GM18502 (cell line): ENCODE results near the gene ROR1.

Experiments
- ATAC-seq: cut with Tn5 transposase; IDR thresholded peaks from one replicate; pipeline ENCODE4 v1.9.1; 2021; ENCODE audit warnings: mild to moderate bottlenecking; ENCODE audit not compliant: unreplicated experiment, poor library complexity

Gene ROR1

DNA sequence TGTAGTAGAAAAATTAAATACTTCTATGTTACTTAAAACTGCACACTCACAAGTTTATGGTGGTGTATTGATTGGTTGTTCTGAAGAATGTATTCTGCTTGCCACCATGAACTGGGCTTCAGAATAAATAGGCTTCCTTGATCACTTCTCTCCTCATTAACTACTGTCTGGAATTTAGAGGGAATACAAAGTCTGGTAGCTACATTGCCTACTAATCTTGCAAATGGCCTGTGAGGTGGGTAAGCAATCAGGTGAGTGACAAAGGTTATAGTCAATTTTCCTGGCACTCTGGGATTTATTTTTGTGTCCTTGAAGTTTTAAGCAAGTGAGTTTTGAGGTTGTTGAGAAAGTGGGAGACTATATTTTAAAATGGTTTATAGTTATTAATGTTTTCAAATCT, 101.8 kb downstream of the ROR1 start:
- ATAC-seq: no peak

DNA sequence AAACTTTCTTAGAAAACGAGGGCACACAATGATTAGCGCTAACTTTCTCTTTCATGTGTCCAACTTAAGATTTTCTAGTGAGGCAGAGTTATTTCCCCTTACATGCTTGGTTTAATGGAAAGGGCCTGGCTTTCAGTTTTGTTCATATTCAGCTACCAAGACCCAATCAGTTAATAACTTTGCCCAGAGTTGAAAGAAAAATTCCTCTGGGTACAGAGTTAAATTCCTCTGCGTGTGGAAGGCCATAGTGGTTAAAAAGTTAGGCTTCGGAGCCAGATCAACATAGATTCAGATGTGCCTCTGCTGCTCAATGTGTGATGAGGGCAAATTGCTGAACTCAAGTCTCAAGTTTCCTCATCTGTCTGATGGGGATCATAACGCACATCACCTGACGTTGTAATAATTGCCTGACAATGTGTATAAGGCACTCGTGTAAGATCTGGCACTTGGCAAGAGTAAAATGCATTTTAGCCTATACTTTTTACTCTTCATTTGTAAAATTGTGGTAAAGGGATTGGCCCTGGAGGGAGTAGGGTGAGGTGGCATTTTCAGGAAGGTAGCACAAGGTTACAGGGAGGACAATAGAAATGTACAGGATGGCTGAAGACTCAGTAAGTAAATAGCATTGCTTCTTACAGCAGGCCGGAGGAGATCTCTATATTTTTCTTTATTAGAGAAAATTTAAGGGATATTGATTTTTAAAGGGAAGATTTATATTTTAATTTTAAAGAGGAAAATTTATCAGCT, 103.4 kb downstream of the ROR1 start:
- no peak for ATAC-seq

- ATAC-seq: no peak
Measured at GRCh38 chr1:63877816-63878215, 104.0 kb downstream of the ROR1 start.

- ATAC-seq: no peak
Measured at GRCh38 chr1:63878932-63879331, 105.1 kb downstream of the ROR1 start.

- no peak for ATAC-seq
Measured at GRCh38 chr1:63880958-63881576, 107.2 kb downstream of the ROR1 start.

DNA sequence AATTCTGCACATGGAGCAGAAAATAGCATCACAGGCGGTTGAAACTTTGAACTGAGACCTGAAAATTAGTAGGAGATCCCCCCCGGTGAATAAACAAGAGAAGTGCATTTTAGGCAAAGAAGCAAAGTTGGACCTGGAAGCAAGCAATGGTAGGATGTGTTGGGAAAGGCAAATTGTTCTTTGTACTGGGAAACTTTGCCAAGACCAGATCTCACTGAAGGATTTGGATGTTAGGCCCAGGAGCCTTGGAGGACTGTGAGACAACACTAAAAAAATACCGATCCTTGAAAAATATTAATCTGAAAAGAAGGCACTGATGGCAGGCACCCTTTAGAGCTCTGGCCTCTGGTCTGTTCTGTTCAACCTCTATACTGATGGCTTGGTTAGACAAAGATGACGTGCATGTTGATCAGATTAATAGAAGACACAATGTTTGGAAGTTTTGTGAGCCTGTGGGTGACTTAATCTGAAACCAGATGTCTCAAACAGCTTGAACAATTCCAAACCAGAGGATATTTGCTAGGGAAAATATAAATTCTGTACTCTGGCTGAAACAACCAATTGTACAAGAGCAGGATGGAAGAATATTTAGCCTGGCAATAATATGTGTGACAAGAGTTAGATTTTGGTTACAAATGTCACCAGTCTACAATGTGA, 108.4 kb downstream of the ROR1 start:
- ATAC-seq: no peak

- ATAC-seq: no peak
Measured at GRCh38 chr1:63883494-63884235, 109.8 kb downstream of the ROR1 start.

- ATAC-seq: no peak
Measured at GRCh38 chr1:63884486-63884885, 110.7 kb downstream of the ROR1 start.

GRCh38 chr1:63885899-63886298, 112.1 kb downstream of the ROR1 start:
- no peak for ATAC-seq

GRCh38 chr1:63886340-63886739, 112.5 kb downstream of the ROR1 start:
- no peak for ATAC-seq

- ATAC-seq: no peak
Measured at GRCh38 chr1:63887809-63888208, 114.0 kb downstream of the ROR1 start.

GRCh38 chr1:63888984-63889383, 115.2 kb downstream of the ROR1 start:
- ATAC-seq: no peak

DNA sequence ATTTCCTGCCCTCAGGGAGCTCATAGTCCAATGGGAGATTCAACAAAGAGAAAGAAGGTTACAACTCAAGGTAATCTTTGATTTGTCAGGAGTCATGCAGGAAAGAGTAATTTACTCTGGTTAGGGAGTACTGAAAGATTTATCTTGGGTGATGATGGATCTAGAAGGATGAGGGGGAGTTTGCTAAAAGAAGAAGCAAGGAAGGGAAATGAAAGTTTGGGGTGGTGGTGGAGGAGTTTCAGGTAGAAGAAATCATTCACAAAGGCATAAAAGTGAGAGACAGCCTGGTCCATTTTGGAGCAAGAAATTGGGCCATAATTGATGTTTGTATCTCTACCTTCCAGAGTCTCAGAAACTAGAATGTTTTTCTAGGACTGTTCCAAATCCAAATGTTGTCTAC, 116.7 kb downstream of the ROR1 start:
- ATAC-seq: no peak

DNA sequence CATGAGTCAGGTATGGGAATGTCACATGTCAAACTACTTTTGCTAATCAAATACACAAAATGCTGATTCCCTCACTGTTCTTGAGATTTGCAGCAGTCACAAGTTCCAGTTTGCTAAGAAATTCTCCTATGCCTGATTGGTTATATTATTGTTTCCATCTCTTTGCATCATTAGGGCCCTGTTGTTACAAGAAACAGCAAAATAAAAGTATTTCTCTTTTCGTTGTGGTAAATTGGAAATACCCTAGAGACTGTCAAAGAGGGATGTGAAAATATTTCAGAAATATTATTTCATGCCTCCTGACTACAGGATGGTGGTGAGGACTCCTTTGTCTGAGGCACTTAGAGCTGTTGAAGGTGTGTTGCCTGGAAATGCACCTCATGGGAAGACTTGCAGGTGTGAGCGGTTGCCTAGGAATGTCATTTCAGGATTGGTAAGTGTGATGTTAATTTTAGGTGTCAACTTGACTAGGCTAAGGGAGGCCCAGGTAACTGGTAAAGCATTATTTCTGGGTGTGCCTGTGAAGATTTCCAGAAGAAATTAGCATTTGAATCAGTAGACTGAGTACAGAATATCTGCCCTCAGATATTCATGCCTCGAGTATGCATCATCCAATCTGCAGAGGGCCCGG, 117.4 kb downstream of the ROR1 start:
- no peak for ATAC-seq

DNA sequence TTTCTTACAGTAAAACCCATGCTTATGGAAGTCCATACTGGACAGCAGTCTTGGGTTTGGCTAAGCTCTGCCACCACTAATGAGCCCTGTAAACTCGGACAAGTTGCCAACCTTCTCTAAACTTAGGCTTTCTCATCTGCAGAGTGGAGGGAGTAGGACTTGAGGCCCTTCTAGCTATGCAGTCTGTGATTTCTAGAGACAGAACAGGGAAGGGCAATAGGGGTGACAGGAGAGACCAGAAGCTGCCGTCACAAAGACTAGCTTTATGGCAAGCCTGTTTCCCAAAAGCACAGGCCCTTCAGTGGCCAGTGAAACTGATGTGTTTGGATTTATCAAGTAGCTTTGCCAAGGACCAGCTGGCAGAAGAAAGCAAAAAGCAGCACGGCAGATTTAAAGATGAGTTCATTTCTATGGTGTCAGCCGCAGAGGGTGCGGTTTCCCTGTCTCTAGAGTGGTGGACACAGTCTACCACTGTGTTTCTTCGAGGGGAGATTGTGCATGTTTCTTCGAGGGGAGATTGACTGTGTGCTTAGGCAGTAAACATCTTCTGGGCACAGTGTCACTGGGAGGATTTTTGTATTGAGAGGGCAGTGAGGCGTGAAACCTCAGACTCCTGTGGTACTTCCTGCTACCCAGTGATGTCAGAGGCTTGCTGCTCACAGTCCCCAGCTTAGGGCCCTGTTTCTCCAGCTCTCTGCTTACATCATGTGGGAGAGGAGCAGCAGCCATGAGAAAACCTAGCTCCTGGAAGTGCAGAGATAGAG, 119.0 kb downstream of the ROR1 start:
- ATAC-seq: peak; percentile 100

GRCh38 chr1:63893976-63894375, 120.2 kb downstream of the ROR1 start:
- no peak for ATAC-seq

DNA sequence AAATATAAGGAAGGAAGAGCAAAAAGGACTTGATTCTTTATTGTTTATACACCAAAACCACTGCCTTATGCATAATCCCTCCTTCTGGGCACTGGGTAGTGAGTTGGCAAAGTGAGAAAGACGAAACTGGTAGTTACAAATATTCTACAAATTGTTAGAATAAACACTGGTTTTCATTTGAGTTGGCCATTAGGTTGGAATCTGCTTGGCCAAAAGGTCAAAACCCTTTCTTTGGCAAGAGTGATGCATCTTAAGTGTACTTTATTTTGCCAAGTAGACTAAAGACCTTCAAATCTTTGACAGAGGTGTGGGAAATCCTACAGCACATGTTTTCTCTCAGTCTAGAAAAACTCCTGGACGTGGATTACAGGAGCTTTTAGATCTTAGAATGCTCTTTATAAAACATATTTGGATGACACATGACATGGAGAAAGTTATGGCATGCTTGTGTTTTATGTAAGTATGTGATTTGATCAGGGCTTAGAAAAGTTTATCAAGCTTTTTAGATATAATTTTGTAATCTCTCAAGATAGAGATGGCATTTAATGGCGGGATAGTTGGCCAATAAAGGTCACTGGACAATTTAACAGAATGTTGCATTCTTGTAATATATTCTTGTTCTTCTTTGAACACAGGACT, 120.9 kb downstream of the ROR1 start:
- no peak for ATAC-seq

- ATAC-seq: no peak
Measured at GRCh38 chr1:63896755-63897154, 122.9 kb downstream of the ROR1 start.

- ATAC-seq: no peak
Measured at GRCh38 chr1:63898428-63899196, 124.8 kb downstream of the ROR1 start.
